ENCODE data around the gene CHST10. TPM values are rescaled to one million over a fixed set of nuclear protein-coding genes. Genes with fewer than 3 reads are reported as not detected.
A peak's percentile ranks its signal among the peaks of the same experiment; 100 is the strongest.

CHST10 gene
- total RNA-seq, 1 donor = 7.2 TPM

- Histone ChIP-seq H3K4me1 (ENCODE audit: insufficient read depth, low read length) (no peaks in the 10 kb centered on the region), H3K4me3 (ENCODE audit: insufficient read depth, low read length) (no peak overlapping the region), H3K36me3 (ENCODE audit: insufficient read depth, low read length) (no peaks in the 10 kb centered on the region), H3K27me3 (ENCODE audit: insufficient read depth, low read length) (no peaks in the 10 kb centered on the region), H3K4me2 (ENCODE audit: insufficient read depth, low read length) (no peak overlapping the region), H2AFZ (ENCODE audit: low read length) (no peak overlapping the region), H3K79me2 (ENCODE audit: insufficient read depth, low read length) (no peaks in the 10 kb centered on the region), H3K9me3 (ENCODE audit: low read depth, low read length) (no peaks in the 10 kb centered on the region), H4K20me1 (ENCODE audit: insufficient read depth, low read length) (no peaks in the 10 kb centered on the region), H3K27ac (ENCODE audit: low read depth, low read length) (no peak overlapping the region)
- DNase-seq (ENCODE audit: insufficient read length, low spot score, missing footprints) = no peak
- no peak for TF ChIP-seq CTCF (IDR thresholded peaks at IDR 0.05; ENCODE audit: extremely low read depth, low read depth, low read length)
Observed at GRCh38 chr2:100429726-100430125, 12.3 kb upstream of the CHST10 start.

- no peaks in the 10 kb centered on the region for H3K27me3 ChIP-seq (ENCODE audit: insufficient read depth, low read length)
- H3K79me2 ChIP-seq (ENCODE audit: insufficient read depth, low read length) = no peaks in the 10 kb centered on the region
- no peaks in the 10 kb centered on the region for H3K36me3 ChIP-seq (ENCODE audit: insufficient read depth, low read length)
- TF ChIP-seq CTCF (IDR thresholded peaks at IDR 0.05; ENCODE audit: extremely low read depth, low read depth, low read length) = peak; percentile 48
- no peak overlapping the region for H2AFZ ChIP-seq (ENCODE audit: low read length)
- no peak overlapping the region for H3K27ac ChIP-seq (ENCODE audit: low read depth, low read length)
- H4K20me1 ChIP-seq (ENCODE audit: insufficient read depth, low read length) = no peaks in the 10 kb centered on the region
- H3K4me3 ChIP-seq (ENCODE audit: insufficient read depth, low read length) = no peak overlapping the region
- H3K9me3 ChIP-seq (ENCODE audit: low read depth, low read length) = no peaks in the 10 kb centered on the region
- H3K4me2 ChIP-seq (ENCODE audit: insufficient read depth, low read length) = no peak overlapping the region
- DNase-seq (ENCODE audit: insufficient read length, low spot score, missing footprints) = peak; percentile 91
- H3K4me1 ChIP-seq (ENCODE audit: insufficient read depth, low read length) = no peaks in the 10 kb centered on the region
Observed at GRCh38 chr2:100427627-100428258, 10.3 kb upstream of the CHST10 start.

GRCh38 chr2:100427111-100427510 is 9.6 kb upstream of the CHST10 start:
- H3K4me2 ChIP-seq (ENCODE audit: insufficient read depth, low read length) = no peak overlapping the region
- no peaks in the 10 kb centered on the region for H3K4me1 ChIP-seq (ENCODE audit: insufficient read depth, low read length)
- DNase-seq (ENCODE audit: insufficient read length, low spot score, missing footprints) = no peak
- H2AFZ ChIP-seq (ENCODE audit: low read length) = no peak overlapping the region
- no peak for TF ChIP-seq CTCF (IDR thresholded peaks at IDR 0.05; ENCODE audit: extremely low read depth, low read depth, low read length)
- H3K4me3 ChIP-seq (ENCODE audit: insufficient read depth, low read length) = no peak overlapping the region
- H3K79me2 ChIP-seq (ENCODE audit: insufficient read depth, low read length) = no peaks in the 10 kb centered on the region
- no peaks in the 10 kb centered on the region for H3K36me3 ChIP-seq (ENCODE audit: insufficient read depth, low read length)
- H3K9me3 ChIP-seq (ENCODE audit: low read depth, low read length) = no peaks in the 10 kb centered on the region
- no peaks in the 10 kb centered on the region for H4K20me1 ChIP-seq (ENCODE audit: insufficient read depth, low read length)
- no peaks in the 10 kb centered on the region for H3K27me3 ChIP-seq (ENCODE audit: insufficient read depth, low read length)
- H3K27ac ChIP-seq (ENCODE audit: low read depth, low read length) = no peak overlapping the region

GRCh38 chr2:100426384-100426720 is 8.9 kb upstream of the CHST10 start:
- TF ChIP-seq CTCF (IDR thresholded peaks at IDR 0.05; ENCODE audit: extremely low read depth, low read depth, low read length) = no peak
- no peaks in the 10 kb centered on the region for H3K79me2 ChIP-seq (ENCODE audit: insufficient read depth, low read length)
- H3K27me3 ChIP-seq (ENCODE audit: insufficient read depth, low read length) = no peaks in the 10 kb centered on the region
- no peak overlapping the region for H3K27ac ChIP-seq (ENCODE audit: low read depth, low read length)
- no peak for DNase-seq (ENCODE audit: insufficient read length, low spot score, missing footprints)
- H3K4me2 ChIP-seq (ENCODE audit: insufficient read depth, low read length) = no peak overlapping the region
- H3K9me3 ChIP-seq (ENCODE audit: low read depth, low read length) = no peaks in the 10 kb centered on the region
- no peak overlapping the region for H3K4me3 ChIP-seq (ENCODE audit: insufficient read depth, low read length)
- H3K36me3 ChIP-seq (ENCODE audit: insufficient read depth, low read length) = no peaks in the 10 kb centered on the region
- H4K20me1 ChIP-seq (ENCODE audit: insufficient read depth, low read length) = no peaks in the 10 kb centered on the region
- no peaks in the 10 kb centered on the region for H3K4me1 ChIP-seq (ENCODE audit: insufficient read depth, low read length)
- no peak overlapping the region for H2AFZ ChIP-seq (ENCODE audit: low read length)
